GM06990 (cell line): ENCODE measurements around the gene SMIM17.

Experiments used
- DNase-seq: peaks from one replicate; pipeline ENCODE4 v3.0.0-alpha.2; 2011; ENCODE audit not compliant: insufficient read length; ENCODE audit errors: extremely low read depth
- H3K27me3 ChIP-seq: replicated peaks from 2 replicates; pipeline ENCODE4 v1.6.0; 2011; ENCODE audit warnings: low read length; ENCODE audit not compliant: control insufficient read depth, insufficient read depth
- H3K36me3 ChIP-seq: 2 replicates; pipeline ENCODE4 v1.5.1; 2011; ENCODE audit warnings: low read length; ENCODE audit not compliant: control insufficient read depth, insufficient read depth
- H3K4me3 ChIP-seq: replicated peaks from 2 replicates; pipeline ENCODE4 v1.5.1; 2011; ENCODE audit warnings: low read depth, mild to moderate bottlenecking, control low read depth, low read length
- TF ChIP-seq, protein P1 (sequence below): IDR thresholded peaks from 2 replicates; pipeline ENCODE4 v1.5.1; 2011; ENCODE audit warnings: low read length, control low read depth, mild to moderate bottlenecking, inconsistent platforms; ENCODE audit not compliant: insufficient read depth, poor library complexity, severe bottlenecking

Gene SMIM17

DNA sequence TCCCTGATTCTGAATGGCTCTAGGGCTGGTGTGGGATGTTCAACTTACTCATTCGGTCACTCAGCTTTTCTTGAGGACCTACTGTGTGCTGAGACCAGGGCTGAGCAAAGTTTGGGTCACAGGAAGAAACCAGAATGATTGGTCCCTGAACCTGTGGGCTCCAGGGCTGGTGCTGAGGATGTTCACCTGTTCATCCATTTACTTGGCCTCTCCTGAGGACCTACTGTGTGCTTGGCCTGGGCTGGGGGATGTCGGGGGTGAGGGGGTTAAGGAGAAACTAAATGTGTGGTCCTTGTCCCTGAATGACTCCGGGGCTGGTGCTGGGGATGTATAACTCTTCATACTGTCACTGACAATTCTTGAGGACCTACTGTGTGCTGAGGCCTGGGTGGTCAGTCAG is 18.3 kb downstream of the SMIM17 start:
- H3K4me3 ChIP-seq: no peak overlapping the region
- H3K27me3 ChIP-seq: no peaks in the 10 kb centered on the region
- no peak for DNase-seq
- H3K36me3 ChIP-seq: no peaks in the 10 kb centered on the region
- TF ChIP-seq, protein P1, sequence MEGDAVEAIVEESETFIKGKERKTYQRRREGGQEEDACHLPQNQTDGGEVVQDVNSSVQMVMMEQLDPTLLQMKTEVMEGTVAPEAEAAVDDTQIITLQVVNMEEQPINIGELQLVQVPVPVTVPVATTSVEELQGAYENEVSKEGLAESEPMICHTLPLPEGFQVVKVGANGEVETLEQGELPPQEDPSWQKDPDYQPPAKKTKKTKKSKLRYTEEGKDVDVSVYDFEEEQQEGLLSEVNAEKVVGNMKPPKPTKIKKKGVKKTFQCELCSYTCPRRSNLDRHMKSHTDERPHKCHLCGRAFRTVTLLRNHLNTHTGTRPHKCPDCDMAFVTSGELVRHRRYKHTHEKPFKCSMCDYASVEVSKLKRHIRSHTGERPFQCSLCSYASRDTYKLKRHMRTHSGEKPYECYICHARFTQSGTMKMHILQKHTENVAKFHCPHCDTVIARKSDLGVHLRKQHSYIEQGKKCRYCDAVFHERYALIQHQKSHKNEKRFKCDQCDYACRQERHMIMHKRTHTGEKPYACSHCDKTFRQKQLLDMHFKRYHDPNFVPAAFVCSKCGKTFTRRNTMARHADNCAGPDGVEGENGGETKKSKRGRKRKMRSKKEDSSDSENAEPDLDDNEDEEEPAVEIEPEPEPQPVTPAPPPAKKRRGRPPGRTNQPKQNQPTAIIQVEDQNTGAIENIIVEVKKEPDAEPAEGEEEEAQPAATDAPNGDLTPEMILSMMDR: no peak

DNA sequence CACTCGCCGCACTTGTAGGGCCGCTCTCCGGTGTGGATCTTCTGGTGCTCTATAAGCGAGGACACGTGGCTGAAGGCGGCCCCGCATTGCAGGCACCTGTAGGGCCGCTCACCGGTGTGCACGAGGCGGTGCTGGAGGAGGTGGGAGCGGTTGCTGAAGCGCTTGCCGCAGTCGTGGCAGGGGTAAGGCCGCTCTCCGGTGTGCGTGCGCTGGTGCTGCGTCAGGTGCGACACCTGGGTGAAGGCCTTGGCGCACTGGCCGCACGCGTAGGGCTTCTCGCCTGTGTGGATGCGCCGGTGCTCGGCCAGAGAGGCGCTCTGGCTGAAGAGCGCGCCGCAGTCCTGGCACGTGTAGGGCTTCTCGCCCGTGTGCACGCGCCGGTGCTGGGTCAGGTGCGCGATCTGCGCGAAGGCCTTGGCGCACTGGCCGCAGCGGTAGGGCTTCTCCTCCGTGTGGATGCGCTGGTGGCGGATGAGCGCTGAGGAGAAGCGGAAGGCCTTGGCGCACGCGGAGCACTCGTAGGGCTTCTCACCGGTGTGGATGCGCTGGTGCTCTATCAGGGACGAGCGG is 21.1 kb downstream of the SMIM17 start:
- DNase-seq: no peak
- no peak overlapping the region for H3K4me3 ChIP-seq
- no peaks in the 10 kb centered on the region for H3K36me3 ChIP-seq
- TF ChIP-seq, protein P1: no peak
- no peaks in the 10 kb centered on the region for H3K27me3 ChIP-seq

DNA sequence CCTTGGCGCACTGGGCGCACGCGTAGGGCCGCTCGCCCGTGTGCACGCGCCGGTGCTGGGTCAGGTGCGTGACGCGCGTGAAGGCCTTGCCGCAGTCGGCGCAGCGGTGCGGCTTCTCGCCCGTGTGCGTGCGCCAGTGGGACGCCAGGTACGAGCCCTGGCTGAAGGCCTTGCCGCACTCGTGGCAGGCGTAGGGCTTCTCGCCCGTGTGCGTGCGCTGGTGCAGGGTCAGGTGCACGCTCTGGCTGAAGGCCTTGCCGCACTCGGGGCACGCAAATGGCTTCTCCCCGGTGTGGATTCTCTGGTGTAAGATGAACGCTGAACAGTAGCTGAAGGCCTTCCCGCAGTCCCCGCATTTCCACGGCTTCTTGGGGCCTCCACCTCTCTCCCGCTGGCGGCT is 21.6 kb downstream of the SMIM17 start:
- no peak overlapping the region for H3K4me3 ChIP-seq
- DNase-seq: no peak
- no peaks in the 10 kb centered on the region for H3K36me3 ChIP-seq
- TF ChIP-seq, protein P1: no peak
- no peaks in the 10 kb centered on the region for H3K27me3 ChIP-seq

DNA sequence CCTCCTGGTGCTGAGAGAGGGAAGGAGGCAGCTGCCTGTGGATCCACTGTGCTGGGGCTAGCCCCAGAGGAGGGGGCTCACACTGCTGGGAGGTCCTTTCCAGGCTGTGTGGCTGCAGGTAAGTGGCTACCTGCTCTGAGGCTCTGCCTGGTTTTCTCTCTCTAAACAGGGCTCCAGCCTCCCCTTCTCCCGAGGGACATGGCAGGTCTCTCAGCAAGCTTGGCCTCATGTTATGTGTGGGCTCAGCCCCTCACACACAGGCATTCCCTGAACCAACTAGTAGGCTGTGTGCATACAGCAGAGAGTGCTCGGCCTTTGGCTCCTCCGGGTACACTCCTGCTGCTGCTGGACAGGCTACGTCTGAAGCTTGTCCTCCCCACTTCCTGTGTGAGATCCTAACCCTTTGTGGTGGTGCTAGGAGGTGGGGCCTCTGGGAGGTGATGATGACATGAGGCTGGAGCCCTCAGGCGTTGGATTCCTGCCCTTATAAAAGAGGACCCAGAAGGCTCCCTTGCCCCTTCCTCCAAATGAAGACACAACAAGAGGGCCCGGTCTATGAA is 24.4 kb downstream of the SMIM17 start:
- no peak for DNase-seq
- Histone ChIP-seq H3K36me3 (no peaks in the 10 kb centered on the region), H3K4me3 (no peak overlapping the region), H3K27me3 (no peaks in the 10 kb centered on the region)
- TF ChIP-seq, protein P1: no peak

DNA sequence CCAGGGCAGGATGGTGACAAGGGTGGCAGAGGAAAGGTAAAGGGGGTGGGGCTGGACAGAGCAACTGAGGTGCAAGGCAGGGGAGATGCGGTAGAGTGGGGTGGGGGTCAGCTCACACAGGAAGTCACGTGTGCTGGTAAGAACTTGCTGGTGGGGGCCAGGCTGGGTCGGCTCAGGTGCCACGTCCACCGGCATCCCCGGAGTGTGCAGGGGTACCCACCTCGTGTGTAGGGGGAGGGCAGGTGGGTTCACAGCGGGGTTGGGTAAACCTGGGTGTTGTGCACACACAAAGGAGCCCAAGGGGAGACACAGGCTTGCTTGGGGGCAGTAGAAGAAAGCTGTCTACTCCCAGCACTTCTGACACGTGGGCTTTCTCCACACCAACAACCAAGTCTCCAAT is 25.7 kb downstream of the SMIM17 start:
- Histone ChIP-seq H3K4me3 (no peak overlapping the region), H3K36me3 (no peaks in the 10 kb centered on the region), H3K27me3 (no peaks in the 10 kb centered on the region)
- TF ChIP-seq, protein P1: no peak
- no peak for DNase-seq
